GM21576 (cell line): ENCODE results near the gene MAP3K2.
"Not testable (repeated sequence)": the region's sequence is repeated elsewhere in the genome, so short reads cannot be mapped to it uniquely, and the experiment has no call there.

Experiments
- ATAC-seq: cut with Tn5 transposase; IDR thresholded peaks from one replicate; pipeline ENCODE4 v1.9.1; 2021; ENCODE audit warnings: mild to moderate bottlenecking, moderate library complexity; ENCODE audit not compliant: unreplicated experiment

The MAP3K2 gene

GRCh38 chr2:127353873-127354676, 33.7 kb downstream of the MAP3K2 start:
- not testable (repeated sequence) for ATAC-seq

GRCh38 chr2:127353223-127353622, 34.6 kb downstream of the MAP3K2 start:
- not testable (repeated sequence) for ATAC-seq

- no peak for ATAC-seq
These were observed 36.2 kb downstream of the MAP3K2 start for GRCh38 chr2:127351603-127352002.

GRCh38 chr2:127348426-127349000, 39.3 kb downstream of the MAP3K2 start:
- no peak for ATAC-seq

- ATAC-seq: no peak
These were observed 39.9 kb downstream of the MAP3K2 start for GRCh38 chr2:127347734-127348392.

- ATAC-seq: no peak
These were observed 40.8 kb downstream of the MAP3K2 start for GRCh38 chr2:127347015-127347414.

GRCh38 chr2:127343277-127343676, 44.5 kb downstream of the MAP3K2 start:
- ATAC-seq: no peak

- ATAC-seq: peak; percentile 95
These were observed 45.7 kb downstream of the MAP3K2 start for GRCh38 chr2:127342101-127342500.

- ATAC-seq: no peak
These were observed 55.4 kb downstream of the MAP3K2 start for GRCh38 chr2:127332335-127332734.

GRCh38 chr2:127330753-127331152, 57.0 kb downstream of the MAP3K2 start:
- peak; percentile 80 for ATAC-seq

GRCh38 chr2:127326289-127326945, 61.4 kb downstream of the MAP3K2 start:
- no peak for ATAC-seq

- ATAC-seq: no peak
These were observed 63.1 kb downstream of the MAP3K2 start for GRCh38 chr2:127324635-127325034.

- ATAC-seq: no peak
These were observed 66.5 kb downstream of the MAP3K2 start for GRCh38 chr2:127321303-127321702.

GRCh38 chr2:127320586-127321275, 67.0 kb downstream of the MAP3K2 start:
- no peak for ATAC-seq

- no peak for ATAC-seq
These were observed 67.7 kb downstream of the MAP3K2 start for GRCh38 chr2:127320067-127320466.

GRCh38 chr2:127314193-127314988, 73.4 kb downstream of the MAP3K2 start:
- ATAC-seq: no peak

- ATAC-seq: peak; percentile 95
These were observed 74.4 kb downstream of the MAP3K2 start for GRCh38 chr2:127313406-127313805.

GRCh38 chr2:127310980-127311379, 76.8 kb downstream of the MAP3K2 start:
- no peak for ATAC-seq

- ATAC-seq: no peak
These were observed 78.3 kb downstream of the MAP3K2 start for GRCh38 chr2:127309468-127309867.

- no peak for ATAC-seq
These were observed 79.1 kb downstream of the MAP3K2 start for GRCh38 chr2:127308586-127309138.
